AG08396 (cell line): Measurements from ENCODE around the gene BHLHE40.

ENCODE experiments used
- DNase-seq: peaks from one replicate; pipeline ENCODE4 v3.0.0; 2012; ENCODE audit warnings: low spot score, mixed read lengths

The BHLHE40 gene

GRCh38 chr3:5001135-5001534, 21.9 kb downstream of the BHLHE40 start:
- DNase-seq: no peak

- DNase-seq: no peak
Observed at GRCh38 chr3:5001805-5002173, 22.6 kb downstream of the BHLHE40 start.

GRCh38 chr3:5002174-5002870, 23.1 kb downstream of the BHLHE40 start:
- DNase-seq: no peak

- no peak for DNase-seq
Observed at GRCh38 chr3:5002871-5003247, 23.6 kb downstream of the BHLHE40 start.

GRCh38 chr3:5004319-5005152, 25.3 kb downstream of the BHLHE40 start:
- DNase-seq: no peak

- no peak for DNase-seq
Observed at GRCh38 chr3:5005367-5005766, 26.1 kb downstream of the BHLHE40 start.

GRCh38 chr3:5006755-5007202, 27.5 kb downstream of the BHLHE40 start:
- DNase-seq: no peak

GRCh38 chr3:5007873-5008272, 28.6 kb downstream of the BHLHE40 start:
- no peak for DNase-seq

- no peak for DNase-seq
Observed at GRCh38 chr3:5009506-5010109, 30.4 kb downstream of the BHLHE40 start.

GRCh38 chr3:5010140-5010539, 30.9 kb downstream of the BHLHE40 start:
- no peak for DNase-seq

GRCh38 chr3:5010706-5011554, 31.7 kb downstream of the BHLHE40 start:
- no peak for DNase-seq

- DNase-seq: no peak
Observed at GRCh38 chr3:5011555-5012256, 32.5 kb downstream of the BHLHE40 start.

GRCh38 chr3:5012367-5012766, 33.1 kb downstream of the BHLHE40 start:
- no peak for DNase-seq

GRCh38 chr3:5013021-5013906, 34.0 kb downstream of the BHLHE40 start:
- DNase-seq: no peak

GRCh38 chr3:5014391-5014790, 35.2 kb downstream of the BHLHE40 start:
- no peak for DNase-seq

- no peak for DNase-seq
Observed at GRCh38 chr3:5015056-5015455, 35.8 kb downstream of the BHLHE40 start.

- DNase-seq: no peak
Observed at GRCh38 chr3:5016211-5017161, 37.2 kb downstream of the BHLHE40 start.

GRCh38 chr3:5017925-5018531, 38.8 kb downstream of the BHLHE40 start:
- DNase-seq: peak; percentile 57
